H1 (cell line): ENCODE data around the gene NEO1. TPM values are rescaled to one million over a fixed set of nuclear protein-coding genes. Genes with fewer than 3 reads are reported as not detected.

ENCODE experiments used
- CHD7 ChIP-seq: fragments of 300-600 bp; sonication (generic); IDR thresholded peaks from 2 replicates; pipeline ENCODE4 v1.7.1; 2012; ENCODE audit warnings: low read length, moderate library complexity, mild to moderate bottlenecking, inconsistent platforms; ENCODE audit not compliant: insufficient replicate concordance
- JUN ChIP-seq: IDR thresholded peaks from 2 replicates; pipeline ENCODE4 v1.6.1; 2011; ENCODE audit warnings: low read depth, mild to moderate bottlenecking, improper control_type of control experiment, low read length
- MAFK ChIP-seq: IDR thresholded peaks from 2 replicates; pipeline ENCODE4 v1.6.1; 2012; ENCODE audit warnings: low read depth, mild to moderate bottlenecking, improper control_type of control experiment, low read length
- MAX ChIP-seq: IDR thresholded peaks from 2 replicates; pipeline ENCODE4 v1.6.1; 2012; ENCODE audit warnings: inconsistent platforms
- polyA plus RNA-seq, 7 experiments: library from polyadenylated mRNA; depleted of rRNA in 3 of 7; stranded (reverse) in 5 of 7; unstranded in 2 of 7; fragments of >200 nt in 5 of 7; fragments of 200-250 nt in 2 of 7; gene quantifications; 1 replicate in 5 of 7; 2 replicates in 1 of 7; 4 replicates in 1 of 7; pipeline versions ENCODE4 v1.2.1 to v1.2.3, GENCODE V29; 2011 to 2013; ENCODE audit warnings: missing spikeins in 2 of 7, mixed read lengths in 2 of 7
- total RNA-seq: library from RNA; stranded (reverse); fragmentation: NEBNext Ultra II Directional; extraction: Animal tissue kit (Norgen Biotek cat#: 25700); gene quantifications from 2 replicates; pipeline ENCODE4 v1.2.1, GENCODE V29; 2021

NEO1 gene
- total and polyA plus RNA-seq, 2 of the 8 experiments (the other 6 are each of a cell fraction or from before 2014, with no cell fraction given), result 36.0 to 51.0 TPM

DNA sequence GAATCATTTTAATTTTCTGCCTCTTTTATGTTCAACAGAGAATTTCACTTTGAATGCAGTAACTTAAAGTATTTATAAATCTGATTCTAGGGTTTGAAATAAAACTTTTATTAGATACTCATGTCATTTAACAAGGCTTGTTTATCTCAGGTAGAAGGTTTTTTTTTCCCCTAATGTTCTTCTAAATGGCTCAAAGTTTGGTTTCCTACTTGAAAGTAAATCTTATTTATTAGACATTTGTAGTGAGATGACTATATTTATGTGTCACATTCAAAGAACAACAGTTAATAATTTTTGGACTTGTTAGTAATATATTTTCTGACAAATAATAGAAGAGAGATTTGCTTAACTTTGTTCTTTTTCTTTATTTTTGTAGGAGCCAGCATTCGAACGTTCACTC lies 63.9 kb downstream of the NEO1 start (continued):
- TF ChIP-seq CHD7, result no peak
- no peak for TF ChIP-seq JUN
- no peak for TF ChIP-seq MAFK
- TF ChIP-seq MAX, result no peak
